ENCODE results near the gene SAC3D1. TPM values are rescaled to one million over a fixed set of nuclear protein-coding genes. Genes with fewer than 3 reads are reported as not detected.

The SAC3D1 gene
- total and polyA plus RNA-seq, 7 donors = 8.4 to 19.2 (median 10.8) TPM

DNA sequence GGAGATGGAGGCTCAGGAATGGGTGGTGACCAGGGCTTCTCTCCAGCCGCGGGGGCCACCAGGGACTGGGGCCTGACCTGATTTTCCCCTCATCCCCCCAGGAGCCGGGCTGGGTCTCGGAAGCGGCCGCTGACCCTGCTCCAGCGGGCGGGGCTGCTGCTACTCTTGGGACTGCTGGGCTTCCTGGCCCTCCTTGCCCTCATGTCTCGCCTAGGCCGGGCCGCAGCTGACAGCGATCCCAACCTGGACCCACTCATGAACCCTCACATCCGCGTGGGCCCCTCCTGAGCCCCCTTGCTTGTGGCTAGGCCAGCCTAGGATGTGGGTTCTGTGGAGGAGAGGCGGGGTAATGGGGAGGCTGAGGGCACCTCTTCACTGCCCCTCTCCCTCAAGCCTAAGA, 46.8 kb downstream of the SAC3D1 start:
- no peak overlapping the region for H3K27ac ChIP-seq
- no peak for ATAC-seq
- no peaks in the 10 kb centered on the region for H3K9me3 ChIP-seq
- 89 to 91% (median 90%) methylated on average over 15 of the region's 15 CpGs for WGBS, 3 donors
- no peak for DNase-seq
- H3K4me1 ChIP-seq = peaks cover 23% of the 10 kb centered on the region
- H3K4me3 ChIP-seq = no peak overlapping the region
- H3K36me3 ChIP-seq (ENCODE audit: insufficient read depth in 1 of 2, low read depth in 1 of 2) = peaks cover 3 to 50% of the 10 kb centered on the region in 2 donors
- intact Hi-C loops (cut with DNase I) = no loop called here
- no peaks in the 10 kb centered on the region for H3K27me3 ChIP-seq (ENCODE audit: insufficient read depth in 3 of 3, low read length in 2 of 3)
- TF ChIP-seq, protein P1, sequence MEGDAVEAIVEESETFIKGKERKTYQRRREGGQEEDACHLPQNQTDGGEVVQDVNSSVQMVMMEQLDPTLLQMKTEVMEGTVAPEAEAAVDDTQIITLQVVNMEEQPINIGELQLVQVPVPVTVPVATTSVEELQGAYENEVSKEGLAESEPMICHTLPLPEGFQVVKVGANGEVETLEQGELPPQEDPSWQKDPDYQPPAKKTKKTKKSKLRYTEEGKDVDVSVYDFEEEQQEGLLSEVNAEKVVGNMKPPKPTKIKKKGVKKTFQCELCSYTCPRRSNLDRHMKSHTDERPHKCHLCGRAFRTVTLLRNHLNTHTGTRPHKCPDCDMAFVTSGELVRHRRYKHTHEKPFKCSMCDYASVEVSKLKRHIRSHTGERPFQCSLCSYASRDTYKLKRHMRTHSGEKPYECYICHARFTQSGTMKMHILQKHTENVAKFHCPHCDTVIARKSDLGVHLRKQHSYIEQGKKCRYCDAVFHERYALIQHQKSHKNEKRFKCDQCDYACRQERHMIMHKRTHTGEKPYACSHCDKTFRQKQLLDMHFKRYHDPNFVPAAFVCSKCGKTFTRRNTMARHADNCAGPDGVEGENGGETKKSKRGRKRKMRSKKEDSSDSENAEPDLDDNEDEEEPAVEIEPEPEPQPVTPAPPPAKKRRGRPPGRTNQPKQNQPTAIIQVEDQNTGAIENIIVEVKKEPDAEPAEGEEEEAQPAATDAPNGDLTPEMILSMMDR (IDR thresholded peaks at IDR 0.05) = no peak

DNA sequence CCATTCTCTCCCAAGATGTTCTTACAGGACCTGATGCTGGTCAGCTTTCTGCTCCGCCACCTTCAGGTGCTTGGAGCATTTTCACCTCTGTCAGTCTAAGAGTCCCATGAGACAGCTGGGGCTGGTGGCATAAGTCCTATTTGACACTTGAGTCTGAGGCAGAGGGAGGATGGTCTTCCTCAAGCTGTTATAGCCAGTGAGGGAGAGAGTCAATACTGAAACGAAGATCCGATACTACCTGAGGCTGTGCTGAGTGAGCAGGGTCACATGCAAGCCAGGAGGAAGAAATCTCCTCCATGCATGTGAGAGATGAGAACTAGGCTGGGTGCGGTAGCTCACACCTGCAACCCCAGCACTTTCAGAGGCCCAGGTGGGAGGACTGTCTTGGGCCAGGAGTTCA, 48.6 kb downstream of the SAC3D1 start:
- Histone ChIP-seq H3K27ac (no peak overlapping the region), H3K36me3 (ENCODE audit: insufficient read depth in 1 of 2, low read depth in 1 of 2) (peaks cover 3 to 50% of the 10 kb centered on the region in 2 donors), H3K27me3 (ENCODE audit: insufficient read depth in 3 of 3, low read length in 2 of 3) (no peaks in the 10 kb centered on the region), H3K4me3 (no peak overlapping the region), H3K4me1 (peaks cover 12% of the 10 kb centered on the region), H3K9me3 (no peaks in the 10 kb centered on the region)
- no peak for ATAC-seq
- TF ChIP-seq, protein P1 (IDR thresholded peaks at IDR 0.05) = no peak
- 92 to 95% (median 94%) methylated on average over 4 of the region's 4 CpGs for WGBS, 3 donors
- DNase-seq = no peak
- intact Hi-C loops (cut with DNase I) = no loop called here

DNA sequence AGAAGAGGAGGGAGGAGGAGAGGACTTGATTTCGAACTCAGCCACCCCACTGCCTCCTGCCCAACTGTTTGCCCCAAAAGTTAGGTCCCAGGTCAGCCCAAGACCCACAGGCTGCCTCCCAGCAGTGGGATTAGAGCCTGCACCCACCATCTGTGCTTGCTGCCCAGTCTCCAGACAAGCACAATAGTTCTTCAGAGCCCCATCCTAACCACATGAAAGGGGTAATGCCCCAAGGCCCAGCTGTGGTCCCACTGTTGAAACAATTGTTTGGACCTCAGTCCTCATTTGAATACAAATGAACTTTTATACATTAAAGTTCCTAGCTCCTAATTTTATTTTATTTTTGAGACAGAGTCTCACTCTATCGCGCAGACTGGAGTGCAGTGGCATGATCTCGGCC, 49.6 kb downstream of the SAC3D1 start:
- TF ChIP-seq, protein P1 (IDR thresholded peaks at IDR 0.05) = no peak
- intact Hi-C loops (cut with DNase I) = no loop called here
- no peaks in the 10 kb centered on the region for H3K9me3 ChIP-seq
- peaks cover 3 to 43% of the 10 kb centered on the region in 2 donors for H3K36me3 ChIP-seq (ENCODE audit: insufficient read depth in 1 of 2, low read depth in 1 of 2)
- H3K4me1 ChIP-seq = peaks cover 2% of the 10 kb centered on the region
- no peak overlapping the region for H3K4me3 ChIP-seq
- WGBS, 3 donors = 93 to 95% (median 94%) methylated on average over 4 of the region's 4 CpGs
- H3K27ac ChIP-seq = no peak overlapping the region
- no peaks in the 10 kb centered on the region for H3K27me3 ChIP-seq (ENCODE audit: insufficient read depth in 3 of 3, low read length in 2 of 3)
- DNase-seq (no peak), ATAC-seq (no peak)

Other genes starting within 250 kb of the SAC3D1 start
- gene MAP4K2, start 238.0 kb upstream of the SAC3D1 start, total RNA-seq = 1 to 10 TPM; 3.0 to 6.7 (median 4.0) TPM
- 1 to 10 TPM; 4.5 to 6.1 (median 5.6) TPM for gene MAP4K2, start 238.0 kb upstream of the SAC3D1 start, polyA plus RNA-seq
- gene MEN1, start 230.7 kb upstream of the SAC3D1 start, total RNA-seq = 10 to 100 TPM in 2 of 4 donors, 1 to 10 TPM in 2; 7.2 to 13.5 (median 10.3) TPM
- 10 to 100 TPM in 2 of 3 donors, 1 to 10 TPM in 1; 8.7 to 21.2 (median 12.9) TPM for gene MEN1, start 230.7 kb upstream of the SAC3D1 start, polyA plus RNA-seq
- 1 to 10 TPM in 1 of 4 donors, under 1 TPM in 2, not detected in 1; 0.05 to 2.2 (median 0.08) TPM for gene CDC42BPG, start 196.6 kb upstream of the SAC3D1 start, total RNA-seq
- gene CDC42BPG, start 196.6 kb upstream of the SAC3D1 start, polyA plus RNA-seq = under 1 TPM; 0.04 to 0.06 (median 0.05) TPM
- 10 to 100 TPM; 34.7 to 71.0 (median 61.1) TPM for gene EHD1, start 162.6 kb upstream of the SAC3D1 start, total RNA-seq
- gene EHD1, start 162.6 kb upstream of the SAC3D1 start, polyA plus RNA-seq = 100 to 1,000 TPM in 1 of 3 donors, 10 to 100 TPM in 2; 23.5 to 174 (median 30.9) TPM
- 10 to 100 TPM; 19.5 to 21.6 (median 20.6) TPM for gene ATG2A, start 124.0 kb upstream of the SAC3D1 start, total RNA-seq
- gene ATG2A, start 124.0 kb upstream of the SAC3D1 start, polyA plus RNA-seq = 10 to 100 TPM; 11.0 to 17.9 (median 15.4) TPM
- 10 to 100 TPM; 13.2 to 21.9 (median 18.1) TPM for gene PPP2R5B, start 116.5 kb upstream of the SAC3D1 start, total RNA-seq
- gene PPP2R5B, start 116.5 kb upstream of the SAC3D1 start, polyA plus RNA-seq = 10 to 100 TPM; 14.9 to 36.1 (median 16.8) TPM
- not detected for gene GPHA2, start 105.3 kb upstream of the SAC3D1 start, total RNA-seq
- not detected for gene GPHA2, start 105.3 kb upstream of the SAC3D1 start, polyA plus RNA-seq
- gene MAJIN, start 69.1 kb upstream of the SAC3D1 start, total RNA-seq = not detected
- gene MAJIN, start 69.1 kb upstream of the SAC3D1 start, polyA plus RNA-seq = not detected
- gene BATF2, start 44.2 kb upstream of the SAC3D1 start, total RNA-seq = 1 to 10 TPM; 1.7 to 2.5 (median 2.4) TPM
- gene BATF2, start 44.2 kb upstream of the SAC3D1 start, polyA plus RNA-seq = 1 to 10 TPM; 2.3 to 8.4 (median 3.4) TPM
- 100 to 1,000 TPM; 109 to 171 (median 145) TPM for gene ARL2, start 27.1 kb upstream of the SAC3D1 start, total RNA-seq
- 100 to 1,000 TPM; 119 to 168 (median 154) TPM for gene ARL2, start 27.1 kb upstream of the SAC3D1 start, polyA plus RNA-seq
- 10 to 100 TPM; 15.6 to 21.7 (median 18.7) TPM for gene SNX15, start 13.8 kb upstream of the SAC3D1 start, total RNA-seq
- gene SNX15, start 13.8 kb upstream of the SAC3D1 start, polyA plus RNA-seq = 10 to 100 TPM; 26.7 to 66.5 (median 30.3) TPM
- 1 to 10 TPM in 2 of 4 donors, under 1 TPM in 2; 0.98 to 4.8 (median 1.9) TPM for gene NAALADL1, start 17.3 kb downstream of the SAC3D1 start, total RNA-seq
- gene NAALADL1, start 17.3 kb downstream of the SAC3D1 start, polyA plus RNA-seq = 1 to 10 TPM; 1.3 to 3.7 (median 1.6) TPM
- 1 to 10 TPM in 1 of 4 donors, under 1 TPM in 3; 0.50 to 1.1 (median 0.87) TPM for gene CDCA5, start 42.8 kb downstream of the SAC3D1 start, total RNA-seq
- gene CDCA5, start 42.8 kb downstream of the SAC3D1 start, polyA plus RNA-seq = 1 to 10 TPM in 2 of 3 donors, under 1 TPM in 1; 0.28 to 1.6 (median 1.3) TPM
- gene ZFPL1, start 43.0 kb downstream of the SAC3D1 start, total RNA-seq = 10 to 100 TPM; 22.1 to 29.3 (median 26.2) TPM
- gene ZFPL1, start 43.0 kb downstream of the SAC3D1 start, polyA plus RNA-seq = 10 to 100 TPM; 43.0 to 55.9 (median 46.8) TPM
- gene VPS51, start 55.0 kb downstream of the SAC3D1 start, total RNA-seq = 100 to 1,000 TPM in 1 of 4 donors, 10 to 100 TPM in 3; 82.2 to 105 (median 91.3) TPM
- gene VPS51, start 55.0 kb downstream of the SAC3D1 start, polyA plus RNA-seq = 100 to 1,000 TPM in 1 of 3 donors, 10 to 100 TPM in 2; 60.3 to 110 (median 85.8) TPM
- gene TM7SF2, start 70.7 kb downstream of the SAC3D1 start, total RNA-seq = 10 to 100 TPM in 2 of 4 donors, 1 to 10 TPM in 2; 5.1 to 13.5 (median 9.5) TPM
- gene TM7SF2, start 70.7 kb downstream of the SAC3D1 start, polyA plus RNA-seq = 1 to 10 TPM; 3.2 to 7.8 (median 5.3) TPM
- gene ZNHIT2, start 76.5 kb downstream of the SAC3D1 start, total RNA-seq = 10 to 100 TPM in 2 of 4 donors, 1 to 10 TPM in 2; 8.6 to 16.1 (median 10.2) TPM
- 10 to 100 TPM; 21.7 to 25.7 (median 24.9) TPM for gene ZNHIT2, start 76.5 kb downstream of the SAC3D1 start, polyA plus RNA-seq
- 100 to 1,000 TPM; 465 to 641 (median 573) TPM for gene FAU, start 80.9 kb downstream of the SAC3D1 start, total RNA-seq
- gene FAU, start 80.9 kb downstream of the SAC3D1 start, polyA plus RNA-seq = 100 to 1,000 TPM; 639 to 798 (median 733) TPM
- 10 to 100 TPM; 31.4 to 36.7 (median 32.4) TPM for gene MRPL49, start 81.1 kb downstream of the SAC3D1 start, total RNA-seq
- 10 to 100 TPM; 29.0 to 54.1 (median 45.8) TPM for gene MRPL49, start 81.1 kb downstream of the SAC3D1 start, polyA plus RNA-seq
- gene SYVN1, start 93.3 kb downstream of the SAC3D1 start, total RNA-seq = 10 to 100 TPM; 26.5 to 56.1 (median 31.7) TPM
- 10 to 100 TPM; 20.2 to 33.5 (median 20.5) TPM for gene SYVN1, start 93.3 kb downstream of the SAC3D1 start, polyA plus RNA-seq
- not detected for gene SPDYC, start 129.0 kb downstream of the SAC3D1 start, total RNA-seq
- gene SPDYC, start 129.0 kb downstream of the SAC3D1 start, polyA plus RNA-seq = not detected
- gene CAPN1, start 140.7 kb downstream of the SAC3D1 start, total RNA-seq = 100 to 1,000 TPM in 1 of 4 donors, 10 to 100 TPM in 3; 72.4 to 105 (median 81.5) TPM
- 10 to 100 TPM; 65.7 to 97.4 (median 86.5) TPM for gene CAPN1, start 140.7 kb downstream of the SAC3D1 start, polyA plus RNA-seq
- gene POLA2, start 220.8 kb downstream of the SAC3D1 start, total RNA-seq = 1 to 10 TPM; 1.7 to 3.4 (median 3.0) TPM
- 1 to 10 TPM; 2.1 to 5.8 (median 4.3) TPM for gene POLA2, start 220.8 kb downstream of the SAC3D1 start, polyA plus RNA-seq